Fibroblast of skin of right biceps (primary cell): ENCODE results near the gene GSK3B.

Source experiments
- DNase-seq: peaks from one replicate; pipeline ENCODE4 v3.0.0-alpha.2; 2013

Gene GSK3B

GRCh38 chr3:120093911-120094775 lies at the start of gene GSK3B:
Gene GSK3B (minus strand): TSS chr3:120094447. CDS start chr3:120093434, 1,013 bp downstream.
- DNase-seq = no peak

- no peak for DNase-seq
Measured at GRCh38 chr3:120143676-120144075, 49.4 kb upstream of the GSK3B start.

- no peak for DNase-seq
Measured at GRCh38 chr3:120142236-120142635, 48.0 kb upstream of the GSK3B start.

- no peak for DNase-seq
Measured at GRCh38 chr3:120140098-120140742, 46.0 kb upstream of the GSK3B start.

GRCh38 chr3:120139140-120139539 lies 44.9 kb upstream of the GSK3B start:
- no peak for DNase-seq

GRCh38 chr3:120137548-120137947 lies 43.3 kb upstream of the GSK3B start:
- no peak for DNase-seq

- no peak for DNase-seq
Measured at GRCh38 chr3:120130656-120131055, 36.4 kb upstream of the GSK3B start.

GRCh38 chr3:120129718-120130513 lies 35.7 kb upstream of the GSK3B start:
- peak; percentile 28 for DNase-seq

GRCh38 chr3:120129051-120129450 lies 34.8 kb upstream of the GSK3B start:
- no peak for DNase-seq

- DNase-seq = no peak
Measured at GRCh38 chr3:120125992-120126391, 31.7 kb upstream of the GSK3B start.

GRCh38 chr3:120119846-120120510 lies 25.7 kb upstream of the GSK3B start:
- no peak for DNase-seq

GRCh38 chr3:120114981-120115380 lies 20.7 kb upstream of the GSK3B start:
- DNase-seq = peak; percentile 40

- DNase-seq = no peak
Measured at GRCh38 chr3:120114376-120114775, 20.1 kb upstream of the GSK3B start.

GRCh38 chr3:120113128-120114116 lies 19.2 kb upstream of the GSK3B start:
- peak; percentile 89 for DNase-seq

GRCh38 chr3:120111898-120112297 lies 17.7 kb upstream of the GSK3B start:
- no peak for DNase-seq

- no peak for DNase-seq
Measured at GRCh38 chr3:120103276-120103675, 9.0 kb upstream of the GSK3B start.

GRCh38 chr3:120102674-120103073 lies 8.4 kb upstream of the GSK3B start:
- no peak for DNase-seq

- DNase-seq = no peak
Measured at GRCh38 chr3:120102232-120102631, 8.0 kb upstream of the GSK3B start.

- DNase-seq = no peak
Measured at GRCh38 chr3:120101624-120102023, 7.4 kb upstream of the GSK3B start.

- DNase-seq = peak; percentile 62
Measured at GRCh38 chr3:120100711-120101110, 6.5 kb upstream of the GSK3B start.

- no peak for DNase-seq
Measured at GRCh38 chr3:120098710-120099109, 4.5 kb upstream of the GSK3B start.

- no peak for DNase-seq
Measured at GRCh38 chr3:120095979-120096426, 1.8 kb upstream of the GSK3B start.
